HepG2 (cell line): ENCODE results near the gene BIN1.

ENCODE experiments used
- CTCF ChIP-seq: sonication (generic); formaldehyde crosslinking; IDR thresholded peaks from 2 replicates; pipeline ENCODE4 v1.5.0; 2020; ENCODE audit warnings: mild to moderate bottlenecking, missing genetic modification reagents, moderate library complexity
- FOXO4 ChIP-seq: sonication (generic); formaldehyde crosslinking; conservative IDR thresholded peaks from 2 replicates; pipeline ENCODE4 v1.8.1; 2023; ENCODE audit warnings: missing genetic modification reagents
- GLI4 ChIP-seq: sonication (generic); formaldehyde crosslinking; IDR thresholded peaks from 2 replicates; pipeline ENCODE4 v1.5.1; 2020; ENCODE audit warnings: missing genetic modification reagents, mild to moderate bottlenecking, moderate library complexity, borderline replicate concordance
- HMGXB4 ChIP-seq, 2 experiments: sonication (generic) in 1 of 2; formaldehyde crosslinking in 1 of 2; IDR thresholded peaks; 2 replicates each; pipeline versions ENCODE4 v1.4.0 to v1.6.1; 2018 to 2020; ENCODE audit warnings: missing genetic modification reagents in 2 of 2, borderline replicate concordance in 1 of 2, low read depth in 1 of 2, mild to moderate bottlenecking in 1 of 2, missing biosample characterization in 1 of 2
- NFYB ChIP-seq: sonication (generic); formaldehyde crosslinking; IDR thresholded peaks from 2 replicates; pipeline ENCODE4 v1.4.0; 2020; ENCODE audit warnings: missing genetic modification reagents
- TF ChIP-seq, protein P1 (sequence below): sonication (generic); formaldehyde crosslinking; IDR thresholded peaks from 2 replicates; pipeline ENCODE4 v1.8.1; 2023; ENCODE audit warnings: mild to moderate bottlenecking, moderate library complexity, missing genetic modification reagents

GRCh38 chr2:127044977-127045661, 61.8 kb downstream of the BIN1 start:
- TF ChIP-seq NFYB (CRISPR knock-in tag), result no peak
- no peak for TF ChIP-seq HMGXB4 (CRISPR knock-in tag; IDR thresholded peaks at IDR 0.05; ENCODE audit: borderline replicate concordance in 1 of 2, low read depth in 1 of 2)
- no peak for TF ChIP-seq GLI4
- no peak for TF ChIP-seq CTCF (CRISPR knock-in tag)
- TF ChIP-seq FOXO4 (CRISPR knock-in tag), result no peak
- TF ChIP-seq, protein P1, sequence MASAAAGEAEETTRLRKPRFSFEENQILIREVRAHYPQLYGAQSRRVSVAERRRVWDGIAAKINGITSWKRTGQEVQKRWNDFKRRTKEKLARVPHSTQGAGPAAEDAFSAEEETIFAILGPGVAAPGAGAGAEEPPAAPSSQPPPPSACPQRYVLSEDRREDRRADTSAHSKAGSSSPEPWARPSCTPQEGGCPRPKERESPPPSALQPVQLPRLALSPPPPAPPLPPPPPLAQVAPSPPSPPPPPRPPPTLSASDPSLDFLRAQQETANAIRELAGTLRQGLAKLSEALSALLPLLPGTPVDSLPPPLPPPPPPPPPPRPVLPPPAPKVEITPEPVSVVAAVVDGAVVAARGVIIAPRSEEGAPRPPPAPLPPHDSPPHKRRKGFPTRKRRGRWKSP (CRISPR knock-in tag), result no peak
